Mucosa of descending colon (tissue), 3 donors: ENCODE data around the gene FRMD1. TPM values are rescaled to one million over a fixed set of nuclear protein-coding genes. Genes with fewer than 3 reads are reported as not detected.

Experiments used
- ATAC-seq: fragments of 200-7000 bp; cut with Tn5 transposase; one replicate; pipeline ENCODE4 v1.9.1; 2020; ENCODE audit warnings: mild to moderate bottlenecking, moderate library complexity
- DNase-seq, 3 donors: peaks; one replicate each; pipeline ENCODE4 v3.0.0-alpha.2; 2020
- H3K36me3 ChIP-seq: fragments of 200-600 bp; one replicate; pipeline ENCODE4 v1.8.0; 2021; ENCODE audit warnings: low read depth, mild to moderate bottlenecking
- H3K4me1 ChIP-seq: fragments of 200-600 bp; one replicate; pipeline ENCODE4 v1.8.0; 2021; ENCODE audit warnings: low read depth, mild to moderate bottlenecking
- H3K4me3 ChIP-seq: fragments of 200-600 bp; one replicate; pipeline ENCODE4 v1.8.0; 2021; ENCODE audit warnings: mild to moderate bottlenecking
- H3K9me3 ChIP-seq: fragments of 200-600 bp; one replicate; pipeline ENCODE4 v1.8.0; 2021; ENCODE audit warnings: mild to moderate bottlenecking
- intact Hi-C, 2 donors: fragments of 100-400 bp; cut with DNase I in 1 of 2; cut with micrococcal nuclease in 1 of 2; formaldehyde crosslinking; loops; one replicate each; pipeline versions ENCODE4 v1.11.0 to v1.11.1; 2022; cut with DNase I, micrococcal nuclease
- total RNA-seq, 3 donors: library from RNA; stranded (reverse); fragmentation: NEBNext Ultra II Directional in 2 of 3; extraction: Animal tissue kit (Norgen Biotek cat#: 25700) in 2 of 3; gene quantifications; one replicate each; pipeline versions ENCODE4 v1.2.1 to v1.2.4, GENCODE V29; 2021 to 2023
- TF ChIP-seq, protein P1 (sequence below): fragments of 200-600 bp; IDR thresholded peaks from one replicate; pipeline ENCODE4 v1.8.0; 2022; ENCODE audit warnings: antibody characterized with exemption, mild to moderate bottlenecking
- donor health status: DM: no; HTN: no; CAD: no; lungs with moderate emphysema.
- donor health status: DM: no; HTN: no; CAD: no.
- donor health status: DM: no; HTN: yes; CAD: no.

FRMD1 gene
- total RNA-seq, 3 donors from 2014 or later = 14.3 to 57.5 (median 17.1) TPM

DNA sequence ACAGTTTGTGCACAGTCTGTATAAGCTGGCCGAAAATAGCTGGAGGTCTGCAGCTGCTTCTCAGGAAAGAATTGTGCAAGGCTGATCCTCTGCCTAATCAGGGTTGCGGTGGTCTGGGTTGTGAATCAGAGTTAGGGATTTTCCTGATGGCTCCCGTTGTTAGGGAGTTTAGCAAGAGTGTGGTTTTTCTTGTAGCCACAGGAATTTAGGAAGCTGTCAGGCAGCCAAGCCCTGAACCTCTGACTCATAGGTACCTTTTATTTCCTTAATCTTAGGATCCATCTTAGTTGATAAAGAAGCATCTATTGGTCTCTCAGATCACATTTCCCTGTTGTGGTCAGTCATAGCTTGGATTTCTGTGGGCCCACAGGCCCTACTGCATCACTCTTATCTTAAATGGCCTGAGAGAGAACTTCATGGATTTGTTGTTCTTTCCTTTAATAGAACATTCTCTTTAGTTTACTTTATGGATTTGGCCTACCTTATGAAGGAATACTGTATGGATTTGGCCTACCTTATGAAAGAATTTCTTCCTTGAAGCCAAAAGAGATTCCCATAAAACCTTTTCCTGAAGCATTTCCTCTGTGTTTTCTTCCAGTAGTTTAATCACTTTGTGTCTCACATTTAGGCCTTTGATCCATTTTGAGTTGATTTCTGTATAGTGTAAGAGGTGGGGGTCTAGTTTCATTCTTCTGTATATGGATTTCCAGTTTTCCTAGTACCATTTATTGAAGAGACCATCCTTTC lies 71.2 kb downstream of the FRMD1 start:
- no peaks in the 10 kb centered on the region for H3K36me3 ChIP-seq
- TF ChIP-seq, protein P1, sequence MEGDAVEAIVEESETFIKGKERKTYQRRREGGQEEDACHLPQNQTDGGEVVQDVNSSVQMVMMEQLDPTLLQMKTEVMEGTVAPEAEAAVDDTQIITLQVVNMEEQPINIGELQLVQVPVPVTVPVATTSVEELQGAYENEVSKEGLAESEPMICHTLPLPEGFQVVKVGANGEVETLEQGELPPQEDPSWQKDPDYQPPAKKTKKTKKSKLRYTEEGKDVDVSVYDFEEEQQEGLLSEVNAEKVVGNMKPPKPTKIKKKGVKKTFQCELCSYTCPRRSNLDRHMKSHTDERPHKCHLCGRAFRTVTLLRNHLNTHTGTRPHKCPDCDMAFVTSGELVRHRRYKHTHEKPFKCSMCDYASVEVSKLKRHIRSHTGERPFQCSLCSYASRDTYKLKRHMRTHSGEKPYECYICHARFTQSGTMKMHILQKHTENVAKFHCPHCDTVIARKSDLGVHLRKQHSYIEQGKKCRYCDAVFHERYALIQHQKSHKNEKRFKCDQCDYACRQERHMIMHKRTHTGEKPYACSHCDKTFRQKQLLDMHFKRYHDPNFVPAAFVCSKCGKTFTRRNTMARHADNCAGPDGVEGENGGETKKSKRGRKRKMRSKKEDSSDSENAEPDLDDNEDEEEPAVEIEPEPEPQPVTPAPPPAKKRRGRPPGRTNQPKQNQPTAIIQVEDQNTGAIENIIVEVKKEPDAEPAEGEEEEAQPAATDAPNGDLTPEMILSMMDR = no peak

DNA sequence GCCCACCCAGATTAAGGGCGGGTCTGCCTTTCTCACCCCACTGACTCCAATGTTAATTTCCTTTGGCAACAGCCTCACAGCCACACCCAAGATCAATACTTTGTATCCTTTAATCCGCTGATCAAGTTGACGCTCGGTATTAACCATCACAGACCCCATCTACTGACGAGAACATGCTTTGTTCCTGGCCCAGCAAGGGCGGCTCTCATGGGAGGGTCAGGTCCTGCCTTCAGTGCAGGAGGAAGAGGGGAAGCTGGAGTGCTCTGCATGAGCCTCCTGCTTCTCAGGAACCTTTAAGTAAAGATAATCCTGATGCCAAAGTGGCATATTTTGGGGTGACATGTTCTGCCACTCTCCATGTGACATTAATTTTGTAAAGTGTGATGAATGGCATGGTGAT lies 73.2 kb downstream of the FRMD1 start:
- intact Hi-C loops = no loop called here
- no peaks in the 10 kb centered on the region for H3K4me1 ChIP-seq
- no peak for DNase-seq
- TF ChIP-seq, protein P1 = no peak
- peaks cover 3% of the 10 kb centered on the region for H3K9me3 ChIP-seq
- no peak for ATAC-seq
- H3K4me3 ChIP-seq = no peak overlapping the region
- H3K36me3 ChIP-seq = no peaks in the 10 kb centered on the region

More for the DNA sequence above, 71.2 kb downstream of the FRMD1 start:
- peak; percentile 82 for ATAC-seq
- peaks cover 18% of the 10 kb centered on the region for H3K9me3 ChIP-seq
- intact Hi-C loops = no loop called here
- H3K4me1 ChIP-seq = no peaks in the 10 kb centered on the region
- no peak overlapping the region for H3K4me3 ChIP-seq
- DNase-seq = no peak

DNA sequence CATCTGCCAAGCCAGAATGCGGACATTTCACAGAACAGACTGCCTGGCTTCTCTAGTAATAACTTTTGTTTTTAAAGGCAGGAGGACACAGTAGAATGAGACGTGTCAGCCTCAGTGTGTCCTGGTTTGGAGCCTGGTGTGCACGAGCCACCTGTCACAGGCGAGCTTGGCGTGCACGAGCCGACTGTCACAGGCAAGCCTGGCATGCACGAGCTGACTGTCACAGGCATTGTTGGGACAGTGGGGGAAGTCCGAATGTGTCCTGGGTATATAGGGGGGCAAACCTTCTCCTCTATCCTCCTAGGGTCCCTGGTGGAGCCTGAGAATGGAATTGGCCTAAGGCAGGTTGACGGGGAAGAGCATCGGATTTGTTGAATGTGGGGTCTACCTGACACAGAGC lies 74.1 kb downstream of the FRMD1 start:
- DNase-seq = no peak
- no peaks in the 10 kb centered on the region for H3K9me3 ChIP-seq
- TF ChIP-seq, protein P1 = no peak
- intact Hi-C loops = no loop called here
- no peak overlapping the region for H3K4me3 ChIP-seq
- no peaks in the 10 kb centered on the region for H3K4me1 ChIP-seq
- no peak for ATAC-seq
- H3K36me3 ChIP-seq = no peaks in the 10 kb centered on the region

DNA sequence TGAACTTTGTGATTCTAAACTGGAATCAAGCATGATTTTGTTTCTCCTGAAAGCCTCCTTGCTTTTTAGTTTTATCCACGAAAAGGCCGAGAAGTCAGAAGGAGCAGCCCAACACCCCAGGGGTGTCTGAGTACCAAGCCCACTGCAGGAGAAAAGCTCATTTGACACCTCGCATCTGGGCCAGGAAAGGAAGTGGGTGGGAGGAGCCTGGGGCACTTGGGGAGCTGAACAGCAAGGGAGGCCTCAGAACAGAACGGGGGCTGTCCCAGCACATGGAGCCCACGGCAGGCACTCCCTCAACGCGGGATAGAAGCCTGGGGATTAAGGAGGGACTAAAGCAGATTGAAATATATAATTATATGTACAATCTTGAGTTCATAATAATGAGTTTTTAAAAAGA lies 75.0 kb downstream of the FRMD1 start:
- Histone ChIP-seq H3K4me1 (no peaks in the 10 kb centered on the region), H3K36me3 (no peaks in the 10 kb centered on the region), H3K4me3 (no peak overlapping the region), H3K9me3 (no peaks in the 10 kb centered on the region)
- ATAC-seq = no peak
- intact Hi-C loops = no loop called here
- TF ChIP-seq, protein P1 = no peak
- DNase-seq = no peak

Other genes with a start within 250 kb of the FRMD1 start
- 1 to 10 TPM in 1 of 3 donors, under 1 TPM in 2; 0.14 to 1.1 (median 0.41) TPM for gene KIF25, start 81.5 kb downstream of the FRMD1 start, total RNA-seq
- gene DACT2, start 240.6 kb upstream of the FRMD1 start, total RNA-seq = 1 to 10 TPM; 1.2 to 3.4 (median 1.5) TPM